Measurements from ENCODE around the gene CLBA1.
"Not testable (repeated sequence)": the region's sequence is repeated elsewhere in the genome, so short reads cannot be mapped to it uniquely, and the experiment has no call there.

- not testable (repeated sequence) for TF ChIP-seq EZH2 (IDR thresholded peaks at IDR 0.05; ENCODE audit: insufficient read depth, poor library complexity, severe bottlenecking); EZH2phosphoT487 (IDR thresholded peaks at IDR 0.05; ENCODE audit: insufficient read depth, low read depth)
Observed at GRCh38 chr14:104945986-104946965, 39.3 kb upstream of the CLBA1 start.

Data from GM23248 (cell line).